ENCODE data around the gene PACSIN2.

PACSIN2 gene

GRCh38 chr22:42931421-42932196 lies 83.3 kb downstream of the PACSIN2 start:
- peak overlapping the region in 4 of 7 experiments; percentile 1 to 42 (median 18) for H3K4me3 ChIP-seq (ENCODE audit: control insufficient read depth in 1 of 7, extremely low read depth in 1 of 7, insufficient read depth in 4 of 7, low read depth in 2 of 7, low read length in 6 of 7)
- DNase-seq = peak; percentile 24 to 82 (median 77)
- WGBS (ENCODE audit: insufficient coverage) = 41% methylated on average over 8 of the region's 10 CpGs
- no peaks in the 10 kb centered on the region for H3K9me3 ChIP-seq (ENCODE audit: control extremely low read depth in 1 of 5, control insufficient read depth in 4 of 5, insufficient read depth in 2 of 5, low read depth in 1 of 5, low read length in 4 of 5)
- no peaks in the 10 kb centered on the region for H3K27me3 ChIP-seq (replicated peaks in 2 of 5; ENCODE audit: control insufficient read depth in 4 of 5, insufficient read depth in 5 of 5, low read length in 4 of 5)
- H3K4me1 ChIP-seq (ENCODE audit: control extremely low read depth in 1 of 4, control insufficient read depth in 4 of 4, insufficient read depth in 4 of 4, low read length in 3 of 4) = peaks cover 28 to 83% (median 60%) of the 10 kb centered on the region in 4 experiments
- H3K36me3 ChIP-seq (ENCODE audit: control insufficient read depth in 4 of 4, insufficient read depth in 4 of 4, low read length in 3 of 4) = peaks cover 0 to 8% (median under 1%) of the 10 kb centered on the region in 4 experiments
- ChIA-PET CTCF (interaction anchor here (0.9 to 1.7 kb wide), 5 partner anchors 10 to 64 kb away, joined by 3 to 6 read pairs (median 4); no protein-coding TSS in a partner anchor), POLR2A (interaction anchor here (0.9 to 1.4 kb wide), 2 partner anchors 9 to 31 kb away, joined by 3 to 5 read pairs; no protein-coding TSS in a partner anchor)
- peak overlapping the region; percentile 57 to 68 for H3K27ac ChIP-seq (ENCODE audit: insufficient read depth in 1 of 2, low read depth in 1 of 2, low read length in 2 of 2, poor library complexity in 1 of 2, severe bottlenecking in 2 of 2)

GRCh38 chr22:42930810-42931420 lies 84.0 kb downstream of the PACSIN2 start:
- peaks cover 0 to 8% (median under 1%) of the 10 kb centered on the region in 4 experiments for H3K36me3 ChIP-seq (ENCODE audit: control insufficient read depth in 4 of 4, insufficient read depth in 4 of 4, low read length in 3 of 4)
- CTCF ChIA-PET = interaction anchor here (0.9 to 1.2 kb wide), 4 partner anchors 10 to 41 kb away, joined by 3 to 6 read pairs (median 4); no protein-coding TSS in a partner anchor
- WGBS (ENCODE audit: insufficient coverage) = 91% methylated on average over 7 of the region's 9 CpGs
- H3K27me3 ChIP-seq (replicated peaks in 2 of 5; ENCODE audit: control insufficient read depth in 4 of 5, insufficient read depth in 5 of 5, low read length in 4 of 5) = no peaks in the 10 kb centered on the region
- DNase-seq = peak in 1 of 3 donors; percentile 29
- H3K4me3 ChIP-seq (ENCODE audit: control insufficient read depth in 1 of 7, extremely low read depth in 1 of 7, insufficient read depth in 4 of 7, low read depth in 2 of 7, low read length in 6 of 7) = peak overlapping the region in 2 of 7 experiments; percentile 10 to 42
- POLR2A ChIA-PET = no interaction called here
- peaks cover 34 to 85% (median 65%) of the 10 kb centered on the region in 4 experiments for H3K4me1 ChIP-seq (ENCODE audit: control extremely low read depth in 1 of 4, control insufficient read depth in 4 of 4, insufficient read depth in 4 of 4, low read length in 3 of 4)
- H3K27ac ChIP-seq (ENCODE audit: insufficient read depth in 1 of 2, low read depth in 1 of 2, low read length in 2 of 2, poor library complexity in 1 of 2, severe bottlenecking in 2 of 2) = no peak overlapping the region
- H3K9me3 ChIP-seq (ENCODE audit: control extremely low read depth in 1 of 5, control insufficient read depth in 4 of 5, insufficient read depth in 2 of 5, low read depth in 1 of 5, low read length in 4 of 5) = no peaks in the 10 kb centered on the region

GRCh38 chr22:42929838-42930155 lies 85.2 kb downstream of the PACSIN2 start:
- 64% methylated on average over 6 of the region's 6 CpGs for WGBS (ENCODE audit: insufficient coverage)
- CTCF ChIA-PET = no interaction called here
- Histone ChIP-seq H3K27me3 (replicated peaks in 2 of 5; ENCODE audit: control insufficient read depth in 4 of 5, insufficient read depth in 5 of 5, low read length in 4 of 5) (no peaks in the 10 kb centered on the region), H3K4me3 (ENCODE audit: control insufficient read depth in 1 of 7, extremely low read depth in 1 of 7, insufficient read depth in 4 of 7, low read depth in 2 of 7, low read length in 6 of 7) (no peak overlapping the region), H3K27ac (ENCODE audit: insufficient read depth in 1 of 2, low read depth in 1 of 2, low read length in 2 of 2, poor library complexity in 1 of 2, severe bottlenecking in 2 of 2) (no peak overlapping the region), H3K36me3 (ENCODE audit: control insufficient read depth in 4 of 4, insufficient read depth in 4 of 4, low read length in 3 of 4) (peaks cover 0 to 8% (median under 1%) of the 10 kb centered on the region in 4 experiments), H3K9me3 (ENCODE audit: control extremely low read depth in 1 of 5, control insufficient read depth in 4 of 5, insufficient read depth in 2 of 5, low read depth in 1 of 5, low read length in 4 of 5) (no peaks in the 10 kb centered on the region), H3K4me1 (ENCODE audit: control extremely low read depth in 1 of 4, control insufficient read depth in 4 of 4, insufficient read depth in 4 of 4, low read length in 3 of 4) (peaks cover 37 to 89% (median 71%) of the 10 kb centered on the region in 4 experiments)
- POLR2A ChIA-PET = no interaction called here
- DNase-seq = no peak

- no peak for DNase-seq
- WGBS (ENCODE audit: insufficient coverage) = 91% methylated on average over 13 of the region's 14 CpGs
- ChIA-PET POLR2A (no interaction called here), CTCF (interaction anchor here (1.4 to 2.1 kb wide), 2 partner anchors 28 to 62 kb away, joined by 4 to 7 read pairs; no protein-coding TSS in a partner anchor)
- Histone ChIP-seq H3K9me3 (ENCODE audit: control extremely low read depth in 1 of 5, control insufficient read depth in 4 of 5, insufficient read depth in 2 of 5, low read depth in 1 of 5, low read length in 4 of 5) (no peaks in the 10 kb centered on the region), H3K4me3 (ENCODE audit: control insufficient read depth in 1 of 7, extremely low read depth in 1 of 7, insufficient read depth in 4 of 7, low read depth in 2 of 7, low read length in 6 of 7) (no peak overlapping the region), H3K4me1 (ENCODE audit: control extremely low read depth in 1 of 4, control insufficient read depth in 4 of 4, insufficient read depth in 4 of 4, low read length in 3 of 4) (peaks cover 38 to 89% (median 72%) of the 10 kb centered on the region in 4 experiments), H3K27me3 (replicated peaks in 2 of 5; ENCODE audit: control insufficient read depth in 4 of 5, insufficient read depth in 5 of 5, low read length in 4 of 5) (no peaks in the 10 kb centered on the region), H3K27ac (ENCODE audit: insufficient read depth in 1 of 2, low read depth in 1 of 2, low read length in 2 of 2, poor library complexity in 1 of 2, severe bottlenecking in 2 of 2) (no peak overlapping the region), H3K36me3 (ENCODE audit: control insufficient read depth in 4 of 4, insufficient read depth in 4 of 4, low read length in 3 of 4) (peaks cover 0 to 8% (median under 1%) of the 10 kb centered on the region in 4 experiments)
Observed at GRCh38 chr22:42928969-42929837, 85.7 kb downstream of the PACSIN2 start.

GRCh38 chr22:42927966-42928365 lies 87.0 kb downstream of the PACSIN2 start:
- H3K36me3 ChIP-seq (ENCODE audit: control insufficient read depth in 4 of 4, insufficient read depth in 4 of 4, low read length in 3 of 4) = peaks cover 0 to 8% (median under 1%) of the 10 kb centered on the region in 4 experiments
- H3K9me3 ChIP-seq (ENCODE audit: control extremely low read depth in 1 of 5, control insufficient read depth in 4 of 5, insufficient read depth in 2 of 5, low read depth in 1 of 5, low read length in 4 of 5) = no peaks in the 10 kb centered on the region
- CTCF ChIA-PET = interaction anchor here (1.4 to 2.1 kb wide), 2 partner anchors 27 to 60 kb away, joined by 4 to 7 read pairs; no protein-coding TSS in a partner anchor
- no peak for DNase-seq
- no peak overlapping the region for H3K27ac ChIP-seq (ENCODE audit: insufficient read depth in 1 of 2, low read depth in 1 of 2, low read length in 2 of 2, poor library complexity in 1 of 2, severe bottlenecking in 2 of 2)
- H3K4me1 ChIP-seq (ENCODE audit: control extremely low read depth in 1 of 4, control insufficient read depth in 4 of 4, insufficient read depth in 4 of 4, low read length in 3 of 4) = peaks cover 38 to 88% (median 69%) of the 10 kb centered on the region in 4 experiments
- H3K4me3 ChIP-seq (ENCODE audit: control insufficient read depth in 1 of 7, extremely low read depth in 1 of 7, insufficient read depth in 4 of 7, low read depth in 2 of 7, low read length in 6 of 7) = no peak overlapping the region
- POLR2A ChIA-PET = no interaction called here
- H3K27me3 ChIP-seq (replicated peaks in 2 of 5; ENCODE audit: control insufficient read depth in 4 of 5, insufficient read depth in 5 of 5, low read length in 4 of 5) = no peaks in the 10 kb centered on the region
- WGBS (ENCODE audit: insufficient coverage) = 77% methylated on average over 5 of the region's 6 CpGs

- 92% methylated on average over 5 of the region's 5 CpGs for WGBS (ENCODE audit: insufficient coverage)
- H3K27ac ChIP-seq (ENCODE audit: insufficient read depth in 1 of 2, low read depth in 1 of 2, low read length in 2 of 2, poor library complexity in 1 of 2, severe bottlenecking in 2 of 2) = peak overlapping the region; percentile 70 to 75
- no peaks in the 10 kb centered on the region for H3K27me3 ChIP-seq (replicated peaks in 2 of 5; ENCODE audit: control insufficient read depth in 4 of 5, insufficient read depth in 5 of 5, low read length in 4 of 5)
- no peak overlapping the region for H3K4me3 ChIP-seq (ENCODE audit: control insufficient read depth in 1 of 7, extremely low read depth in 1 of 7, insufficient read depth in 4 of 7, low read depth in 2 of 7, low read length in 6 of 7)
- peaks cover 43 to 88% (median 70%) of the 10 kb centered on the region in 4 experiments for H3K4me1 ChIP-seq (ENCODE audit: control extremely low read depth in 1 of 4, control insufficient read depth in 4 of 4, insufficient read depth in 4 of 4, low read length in 3 of 4)
- H3K9me3 ChIP-seq (ENCODE audit: control extremely low read depth in 1 of 5, control insufficient read depth in 4 of 5, insufficient read depth in 2 of 5, low read depth in 1 of 5, low read length in 4 of 5) = no peaks in the 10 kb centered on the region
- ChIA-PET CTCF (interaction anchor here (1.0 to 3.8 kb wide), 6 partner anchors 8 to 81 kb away, joined by 3 to 15 read pairs (median 6); no protein-coding TSS in a partner anchor), POLR2A (no interaction called here)
- H3K36me3 ChIP-seq (ENCODE audit: control insufficient read depth in 4 of 4, insufficient read depth in 4 of 4, low read length in 3 of 4) = peaks cover 0 to 8% (median under 1%) of the 10 kb centered on the region in 4 experiments
- DNase-seq = no peak
Observed at GRCh38 chr22:42926768-42927167, 88.2 kb downstream of the PACSIN2 start.

Data from common myeloid progenitor, CD34-positive (primary cell).